HepG2 (cell line): Measurements from ENCODE around the gene ZNF235. TPM values are rescaled to one million over a fixed set of nuclear protein-coding genes. Genes with fewer than 3 reads are reported as not detected.

Experiments used
- CHCHD3 ChIP-seq: sonication (generic); formaldehyde crosslinking; IDR thresholded peaks from 2 replicates; pipeline ENCODE4 v1.8.0; 2022; ENCODE audit warnings: mild to moderate bottlenecking, missing genetic modification reagents, moderate library complexity
- CREM ChIP-seq, 2 experiments: sonication (generic) in 1 of 2; formaldehyde crosslinking in 1 of 2; IDR thresholded peaks; 2 replicates each; pipeline versions ENCODE4 v1.4.0 to v1.6.1; 2016 to 2020; ENCODE audit warnings: antibody characterized with exemption in 1 of 2, mild to moderate bottlenecking in 1 of 2, missing genetic modification reagents in 1 of 2
- DDIT3 ChIP-seq: sonication (generic); formaldehyde crosslinking; IDR thresholded peaks from 2 replicates; pipeline ENCODE4 v1.4.0; 2020; ENCODE audit warnings: mild to moderate bottlenecking, missing genetic modification reagents
- FOXC1 ChIP-seq: sonication (generic); formaldehyde crosslinking; IDR thresholded peaks from 2 replicates; pipeline ENCODE4 v1.8.0; 2022; ENCODE audit warnings: mild to moderate bottlenecking, missing genetic modification reagents, borderline replicate concordance
- GFI1 ChIP-seq: sonication (generic); formaldehyde crosslinking; IDR thresholded peaks from 2 replicates; pipeline ENCODE4 v1.5.0; 2020; ENCODE audit warnings: missing genetic modification reagents, mild to moderate bottlenecking, borderline replicate concordance
- HHEX ChIP-seq: IDR thresholded peaks from 2 replicates; pipeline ENCODE4 v1.6.1; 2016; ENCODE audit warnings: control low read depth
- MIER3 ChIP-seq: IDR thresholded peaks from 2 replicates; pipeline ENCODE4 v1.6.1; 2016; ENCODE audit warnings: missing compliant biosample characterization, borderline replicate concordance
- NFKBIZ ChIP-seq: IDR thresholded peaks from 2 replicates; pipeline ENCODE4 v1.6.1; 2018; ENCODE audit warnings: missing genetic modification reagents, missing compliant biosample characterization
- SOX5 ChIP-seq: IDR thresholded peaks from 2 replicates; pipeline ENCODE4 v1.6.1; 2016; ENCODE audit warnings: borderline replicate concordance
- TIGD3 ChIP-seq: sonication (generic); formaldehyde crosslinking; IDR thresholded peaks from 2 replicates; pipeline ENCODE4 v1.5.1; 2020; ENCODE audit warnings: mild to moderate bottlenecking, missing genetic modification reagents, borderline replicate concordance
- ZFP37 ChIP-seq: sonication (generic); formaldehyde crosslinking; IDR thresholded peaks from 2 replicates; pipeline ENCODE4 v1.4.0; 2020; ENCODE audit warnings: missing genetic modification reagents, borderline replicate concordance
- ZNF24 ChIP-seq: fragments of 450-650 bp; IDR thresholded peaks from 2 replicates; pipeline ENCODE4 v1.6.1; 2017; ENCODE audit warnings: antibody characterized with exemption, mild to moderate bottlenecking
- ZNF275 ChIP-seq: sonication (generic); formaldehyde crosslinking; IDR thresholded peaks from 2 replicates; pipeline ENCODE4 v1.8.0; 2022; ENCODE audit warnings: missing genetic modification reagents, mild to moderate bottlenecking, inconsistent platforms, borderline replicate concordance
- ZNF280D ChIP-seq: sonication (generic); formaldehyde crosslinking; IDR thresholded peaks from 2 replicates; pipeline ENCODE4 v1.5.1; 2020; ENCODE audit warnings: mild to moderate bottlenecking, missing genetic modification reagents
- ZNF414 ChIP-seq: sonication (generic); formaldehyde crosslinking; IDR thresholded peaks from 2 replicates; pipeline ENCODE4 v1.5.0; 2020; ENCODE audit warnings: missing genetic modification reagents
- ZNF44 ChIP-seq: sonication (generic); formaldehyde crosslinking; IDR thresholded peaks from 2 replicates; pipeline ENCODE4 v1.5.1; 2020; ENCODE audit warnings: mild to moderate bottlenecking, missing genetic modification reagents
- ZSCAN31 ChIP-seq: sonication (generic); formaldehyde crosslinking; IDR thresholded peaks from 2 replicates; pipeline ENCODE4 v1.5.0; 2020; ENCODE audit warnings: low read depth, mild to moderate bottlenecking, missing genetic modification reagents
- polyA plus RNA-seq, 8 experiments: library from polyadenylated mRNA; depleted of rRNA in 3 of 8; stranded (reverse) in 7 of 8; unstranded in 1 of 8; fragments of >200 nt; fragmentation: Illumina TruSeq in 4 of 8; extraction: Trizol in 4 of 8; gene quantifications; 2 replicates each; pipeline versions ENCODE4 v1.2.1 to v1.2.3, GENCODE V29; 2011 to 2016; ENCODE audit warnings: low read depth in 4 of 8, missing spikeins in 1 of 8, mixed read lengths in 1 of 8; ENCODE audit not compliant: insufficient read depth in 1 of 8
- total RNA-seq, 5 experiments: library from RNA; depleted of rRNA; stranded (reverse); fragments of >200 nt; fragmentation: Illumina TruSeq; extraction: Trizol; gene quantifications; 2 replicates each; pipeline ENCODE4 v1.2.3, GENCODE V29; 2016; ENCODE audit warnings: low read depth in 1 of 5
- TF ChIP-seq, protein P1 (sequence below): fragments of 450-650 bp; IDR thresholded peaks from 2 replicates; pipeline ENCODE4 v1.6.1; 2016
- TF ChIP-seq, protein P2 (sequence below): sonication (generic); formaldehyde crosslinking; IDR thresholded peaks from 2 replicates; pipeline ENCODE4 v1.5.0; 2020; ENCODE audit warnings: mild to moderate bottlenecking, missing genetic modification reagents

The ZNF235 gene
- total and polyA plus RNA-seq, 2 of the 13 experiments (the other 11 are each of a cell fraction or from before 2014, with no cell fraction given): 4.8 to 5.5 TPM

GRCh38 chr19:44304659-44305193 lies at the start of gene ZNF235 (continued):
- TF ChIP-seq, protein P1, sequence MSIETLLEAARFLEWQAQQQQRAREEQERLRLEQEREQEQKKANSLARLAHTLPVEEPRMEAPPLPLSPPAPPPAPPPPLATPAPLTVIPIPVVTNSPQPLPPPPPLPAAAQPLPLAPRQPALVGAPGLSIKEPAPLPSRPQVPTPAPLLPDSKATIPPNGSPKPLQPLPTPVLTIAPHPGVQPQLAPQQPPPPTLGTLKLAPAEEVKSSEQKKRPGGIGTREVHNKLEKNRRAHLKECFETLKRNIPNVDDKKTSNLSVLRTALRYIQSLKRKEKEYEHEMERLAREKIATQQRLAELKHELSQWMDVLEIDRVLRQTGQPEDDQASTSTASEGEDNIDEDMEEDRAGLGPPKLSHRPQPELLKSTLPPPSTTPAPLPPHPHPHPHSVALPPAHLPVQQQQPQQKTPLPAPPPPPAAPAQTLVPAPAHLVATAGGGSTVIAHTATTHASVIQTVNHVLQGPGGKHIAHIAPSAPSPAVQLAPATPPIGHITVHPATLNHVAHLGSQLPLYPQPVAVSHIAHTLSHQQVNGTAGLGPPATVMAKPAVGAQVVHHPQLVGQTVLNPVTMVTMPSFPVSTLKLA: no peak
- TF ChIP-seq FOXC1: peak; percentile 52; the same call in 1 of the 2 replicates
- TF ChIP-seq TIGD3 (CRISPR knock-in tag): no peak
- TF ChIP-seq CREM (IDR thresholded peaks at IDR 0.05): peak; percentile 99
- TF ChIP-seq CREM (CRISPR knock-in tag; IDR thresholded peaks at IDR 0.05): no peak
- peak; percentile 76; the same call in 1 of the 2 replicates for TF ChIP-seq ZSCAN31 (CRISPR knock-in tag)
- TF ChIP-seq HHEX (CRISPR knock-in tag): no peak
- TF ChIP-seq NFKBIZ (CRISPR knock-in tag): no peak
- no peak for TF ChIP-seq DDIT3 (CRISPR knock-in tag)
- no peak for TF ChIP-seq ZNF280D (CRISPR knock-in tag)
- TF ChIP-seq GFI1 (CRISPR knock-in tag): no peak
- no peak for TF ChIP-seq ZFP37 (CRISPR knock-in tag)
- TF ChIP-seq ZNF414 (CRISPR knock-in tag): no peak; the same call in 1 of the 2 replicates
- TF ChIP-seq ZNF44 (CRISPR knock-in tag): no peak
- TF ChIP-seq SOX5 (CRISPR knock-in tag): no peak
- TF ChIP-seq CHCHD3: no peak
- TF ChIP-seq, protein P2, sequence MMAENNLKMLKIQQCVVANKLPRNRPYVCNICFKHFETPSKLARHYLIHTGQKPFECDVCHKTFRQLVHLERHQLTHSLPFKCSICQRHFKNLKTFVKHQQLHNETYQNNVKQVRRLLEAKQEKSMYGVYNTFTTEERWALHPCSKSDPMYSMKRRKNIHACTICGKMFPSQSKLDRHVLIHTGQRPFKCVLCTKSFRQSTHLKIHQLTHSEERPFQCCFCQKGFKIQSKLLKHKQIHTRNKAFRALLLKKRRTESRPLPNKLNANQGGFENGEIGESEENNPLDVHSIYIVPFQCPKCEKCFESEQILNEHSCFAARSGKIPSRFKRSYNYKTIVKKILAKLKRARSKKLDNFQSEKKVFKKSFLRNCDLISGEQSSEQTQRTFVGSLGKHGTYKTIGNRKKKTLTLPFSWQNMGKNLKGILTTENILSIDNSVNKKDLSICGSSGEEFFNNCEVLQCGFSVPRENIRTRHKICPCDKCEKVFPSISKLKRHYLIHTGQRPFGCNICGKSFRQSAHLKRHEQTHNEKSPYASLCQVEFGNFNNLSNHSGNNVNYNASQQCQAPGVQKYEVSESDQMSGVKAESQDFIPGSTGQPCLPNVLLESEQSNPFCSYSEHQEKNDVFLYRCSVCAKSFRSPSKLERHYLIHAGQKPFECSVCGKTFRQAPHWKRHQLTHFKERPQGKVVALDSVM (CRISPR knock-in tag): no peak
- peak; percentile 44; the same call in 1 of the 2 replicates for TF ChIP-seq MIER3 (CRISPR knock-in tag)
- no peak for TF ChIP-seq ZNF275
- TF ChIP-seq ZNF24: no peak
